HG03025 (cell line): ENCODE measurements around the gene ADGRD1.

Experiments
- ATAC-seq: cut with Tn5 transposase; IDR thresholded peaks from one replicate; pipeline ENCODE4 v1.9.1; 2021; ENCODE audit warnings: mild to moderate bottlenecking, moderate library complexity; ENCODE audit not compliant: unreplicated experiment, low FRiP score

The ADGRD1 gene

GRCh38 chr12:131003716-131004045, 50.0 kb downstream of the ADGRD1 start:
- ATAC-seq = no peak

GRCh38 chr12:131004166-131004565, 50.5 kb downstream of the ADGRD1 start:
- no peak for ATAC-seq

GRCh38 chr12:131005161-131006035, 51.7 kb downstream of the ADGRD1 start:
- no peak for ATAC-seq

GRCh38 chr12:131006036-131006735, 52.5 kb downstream of the ADGRD1 start:
- ATAC-seq = no peak

GRCh38 chr12:131007031-131007739, 53.5 kb downstream of the ADGRD1 start:
- no peak for ATAC-seq

- ATAC-seq = no peak
These were observed 54.0 kb downstream of the ADGRD1 start for GRCh38 chr12:131007740-131008117.

- ATAC-seq = no peak
These were observed 54.6 kb downstream of the ADGRD1 start for GRCh38 chr12:131008131-131008912.

GRCh38 chr12:131008913-131009270, 55.2 kb downstream of the ADGRD1 start:
- no peak for ATAC-seq

GRCh38 chr12:131009595-131010395, 56.1 kb downstream of the ADGRD1 start:
- no peak for ATAC-seq

GRCh38 chr12:131010396-131011131, 56.9 kb downstream of the ADGRD1 start:
- no peak for ATAC-seq

- ATAC-seq = no peak
These were observed 57.7 kb downstream of the ADGRD1 start for GRCh38 chr12:131011165-131012079.

GRCh38 chr12:131012279-131013069, 58.8 kb downstream of the ADGRD1 start:
- no peak for ATAC-seq

GRCh38 chr12:131013118-131013517, 59.4 kb downstream of the ADGRD1 start:
- ATAC-seq = no peak

- no peak for ATAC-seq
These were observed 60.6 kb downstream of the ADGRD1 start for GRCh38 chr12:131014343-131014742.

GRCh38 chr12:131015581-131016337, 62.1 kb downstream of the ADGRD1 start:
- ATAC-seq = no peak

- no peak for ATAC-seq
These were observed 63.8 kb downstream of the ADGRD1 start for GRCh38 chr12:131017477-131017991.
